HG02885 (cell line): ENCODE data around the gene CRTC2.
"Not testable (repeated sequence)": the region's sequence is repeated elsewhere in the genome, so short reads cannot be mapped to it uniquely, and the experiment has no call there.

ENCODE experiments used
- ATAC-seq: cut with Tn5 transposase; IDR thresholded peaks from one replicate; pipeline ENCODE4 v1.9.1; 2021; ENCODE audit warnings: mild to moderate bottlenecking; ENCODE audit not compliant: unreplicated experiment, poor library complexity

CRTC2 gene

GRCh38 chr1:153905908-153906307 is 52.5 kb downstream of the CRTC2 start:
- ATAC-seq, result not testable (repeated sequence)

- no peak for ATAC-seq
Measured at GRCh38 chr1:153903841-153904455, 54.5 kb downstream of the CRTC2 start.

GRCh38 chr1:153899509-153899908 is 58.9 kb downstream of the CRTC2 start:
- no peak for ATAC-seq
